Epithelial cell of esophagus (primary cell): ENCODE data around the gene CIRBP.

Experiments used
- DNase-seq: peaks from one replicate; pipeline ENCODE4 v3.0.0; 2010; ENCODE audit warnings: low read depth
- H3K4me3 ChIP-seq: 2 replicates; pipeline ENCODE4 v1.5.1; 2011; ENCODE audit warnings: mild to moderate bottlenecking, low read length, control low read depth
- TF ChIP-seq, protein P1 (sequence below): IDR thresholded peaks from 2 replicates; pipeline ENCODE4 v1.5.1; 2011; ENCODE audit warnings: low read depth, mild to moderate bottlenecking, low read length, control low read depth, inconsistent platforms; ENCODE audit not compliant: insufficient read depth; ENCODE audit errors: missing control alignments

CIRBP gene

DNA sequence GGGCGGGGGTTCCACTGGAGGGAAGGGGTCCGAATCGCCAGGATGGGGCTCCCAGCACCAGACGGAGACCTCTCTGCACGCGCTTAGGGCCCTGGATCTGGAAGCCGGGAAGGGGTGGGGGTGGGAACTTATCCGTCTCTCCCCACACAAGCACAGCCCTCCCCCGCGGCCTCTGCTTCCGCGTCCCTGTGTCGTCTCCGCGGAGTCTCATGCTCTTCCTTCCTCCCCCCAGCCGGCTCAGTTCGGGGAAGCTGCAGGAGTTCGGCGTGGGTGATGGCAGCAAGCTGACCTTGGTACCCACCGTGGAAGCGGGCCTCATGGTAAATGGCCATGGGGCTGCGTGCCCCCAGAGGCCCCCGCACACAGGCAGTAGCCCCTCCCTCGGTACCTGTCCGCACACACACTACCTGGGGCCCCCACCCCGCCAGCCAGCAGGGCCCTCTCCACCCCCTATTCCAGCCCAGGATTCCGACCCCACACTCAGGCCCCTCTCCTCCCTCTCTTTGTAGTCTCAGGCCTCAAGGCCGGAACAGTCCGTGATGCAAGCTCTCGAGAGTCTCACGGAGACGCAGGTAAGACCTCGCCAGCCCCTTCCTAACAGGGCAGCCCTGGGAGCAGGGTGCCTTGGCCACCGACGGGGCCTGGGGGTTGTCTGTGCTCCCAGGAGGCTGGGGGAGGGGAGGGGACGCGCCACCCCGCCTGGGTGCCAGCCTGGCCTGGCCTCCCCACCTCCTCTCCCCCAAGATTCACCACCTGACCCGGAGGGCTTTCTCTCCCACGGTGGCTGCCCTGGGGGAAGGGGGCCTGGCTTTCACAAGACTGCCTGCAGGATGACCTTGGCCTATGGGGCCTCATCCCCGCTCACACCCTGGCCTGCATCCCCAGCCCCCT, 17.6 kb upstream of the CIRBP start:
- TF ChIP-seq, protein P1, sequence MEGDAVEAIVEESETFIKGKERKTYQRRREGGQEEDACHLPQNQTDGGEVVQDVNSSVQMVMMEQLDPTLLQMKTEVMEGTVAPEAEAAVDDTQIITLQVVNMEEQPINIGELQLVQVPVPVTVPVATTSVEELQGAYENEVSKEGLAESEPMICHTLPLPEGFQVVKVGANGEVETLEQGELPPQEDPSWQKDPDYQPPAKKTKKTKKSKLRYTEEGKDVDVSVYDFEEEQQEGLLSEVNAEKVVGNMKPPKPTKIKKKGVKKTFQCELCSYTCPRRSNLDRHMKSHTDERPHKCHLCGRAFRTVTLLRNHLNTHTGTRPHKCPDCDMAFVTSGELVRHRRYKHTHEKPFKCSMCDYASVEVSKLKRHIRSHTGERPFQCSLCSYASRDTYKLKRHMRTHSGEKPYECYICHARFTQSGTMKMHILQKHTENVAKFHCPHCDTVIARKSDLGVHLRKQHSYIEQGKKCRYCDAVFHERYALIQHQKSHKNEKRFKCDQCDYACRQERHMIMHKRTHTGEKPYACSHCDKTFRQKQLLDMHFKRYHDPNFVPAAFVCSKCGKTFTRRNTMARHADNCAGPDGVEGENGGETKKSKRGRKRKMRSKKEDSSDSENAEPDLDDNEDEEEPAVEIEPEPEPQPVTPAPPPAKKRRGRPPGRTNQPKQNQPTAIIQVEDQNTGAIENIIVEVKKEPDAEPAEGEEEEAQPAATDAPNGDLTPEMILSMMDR, result no peak
- peak overlapping the region; percentile 75 for H3K4me3 ChIP-seq
- peak; percentile 64 for DNase-seq

DNA sequence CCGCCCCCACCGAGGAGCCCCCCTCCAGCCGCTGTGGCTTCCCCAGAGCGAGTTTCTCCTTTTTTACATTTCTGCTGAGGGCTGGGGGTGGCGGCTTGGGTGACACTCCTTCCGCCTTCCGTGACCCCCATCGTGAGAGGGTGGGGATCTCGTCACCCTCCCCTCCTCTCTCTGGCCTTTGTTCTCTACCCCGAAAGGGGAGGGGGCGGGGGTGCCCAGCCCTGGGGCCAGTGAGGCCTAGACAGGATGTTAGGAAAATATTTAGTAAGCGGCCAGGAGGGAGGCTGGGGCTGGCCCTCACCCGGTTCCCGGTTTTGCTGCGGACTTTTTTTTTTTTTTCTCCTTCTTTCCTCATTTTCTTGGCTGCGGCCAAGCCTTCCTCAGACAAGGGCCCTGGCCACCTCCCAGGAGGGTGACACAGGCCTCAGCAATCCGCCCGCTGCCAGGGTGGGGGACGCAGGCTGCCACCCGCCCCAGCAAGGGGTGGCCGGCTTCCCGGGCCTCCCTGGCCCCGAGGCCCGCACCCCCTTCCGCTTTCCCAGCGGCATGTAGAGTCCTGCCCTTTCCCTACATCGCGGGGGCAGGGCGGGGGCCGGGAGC, 16.8 kb upstream of the CIRBP start:
- DNase-seq, result peak; percentile 96
- TF ChIP-seq, protein P1, result no peak
- H3K4me3 ChIP-seq, result peak overlapping the region; percentile 75

DNA sequence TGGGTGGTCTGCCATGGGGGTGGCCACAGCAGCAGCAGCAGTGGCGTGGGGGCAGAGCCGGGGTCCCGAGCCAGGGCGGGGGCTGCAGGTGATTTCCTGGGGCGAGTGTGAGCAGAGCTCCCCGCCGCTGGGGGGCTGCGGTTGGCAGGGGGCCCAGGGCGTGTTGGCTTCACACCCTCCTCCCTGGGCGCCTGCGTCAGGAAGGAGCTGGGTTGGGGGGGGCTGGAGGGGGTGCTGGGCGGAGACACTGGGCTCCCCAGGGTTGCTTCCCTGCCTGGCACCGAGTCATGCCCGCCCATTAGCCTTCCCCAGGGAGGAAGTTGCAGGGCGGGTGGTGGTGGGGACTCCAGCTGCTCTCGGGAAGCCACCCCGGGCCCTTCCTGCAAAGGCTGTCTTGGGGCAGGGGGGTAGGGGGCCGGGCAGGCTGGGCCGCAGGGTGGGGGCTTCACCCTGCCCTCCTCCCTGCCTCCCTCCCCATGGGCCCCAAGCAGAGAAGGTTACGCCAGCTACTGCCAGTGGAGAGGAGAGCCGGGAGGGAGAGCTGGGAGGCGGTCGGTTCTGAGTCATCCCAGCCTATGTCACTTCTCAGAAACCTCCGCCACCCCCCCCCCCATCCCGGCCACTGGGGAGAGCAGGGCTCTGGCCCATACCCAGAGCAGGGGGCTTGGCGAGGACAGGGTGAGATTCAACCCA, 16.2 kb upstream of the CIRBP start:
- DNase-seq, result peak; percentile 96
- TF ChIP-seq, protein P1, result no peak
- peak overlapping the region; percentile 75 for H3K4me3 ChIP-seq

DNA sequence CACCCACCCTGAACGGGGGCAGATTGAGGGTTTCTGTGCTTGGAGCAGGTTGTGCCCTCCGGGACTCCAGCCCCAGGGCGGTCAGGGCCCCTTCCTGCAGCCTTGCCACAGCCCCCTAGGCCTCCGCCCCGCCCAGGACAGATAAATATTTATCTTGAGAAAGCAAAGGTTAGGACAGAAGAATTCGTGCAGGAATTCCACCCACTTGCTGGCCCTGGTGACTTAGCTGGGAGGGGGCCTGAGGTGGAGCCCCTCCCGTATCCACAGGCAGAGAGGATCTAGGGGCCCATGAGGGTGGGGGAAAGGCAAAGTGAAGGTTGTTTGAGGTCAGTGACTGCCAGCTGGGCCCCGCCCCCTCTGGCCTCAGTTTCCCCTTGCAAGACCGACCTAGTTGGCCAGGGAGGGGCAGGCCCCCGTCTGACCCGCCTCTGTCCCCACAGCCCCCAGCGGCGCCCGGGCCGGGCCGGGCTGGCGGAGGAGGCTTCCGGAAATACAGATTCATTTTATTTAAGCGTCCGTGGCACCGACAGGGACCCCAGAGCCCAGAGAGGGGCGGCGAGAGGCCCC, 15.5 kb upstream of the CIRBP start:
- no peak for DNase-seq
- TF ChIP-seq, protein P1, result no peak
- H3K4me3 ChIP-seq, result peak overlapping the region; percentile 32

DNA sequence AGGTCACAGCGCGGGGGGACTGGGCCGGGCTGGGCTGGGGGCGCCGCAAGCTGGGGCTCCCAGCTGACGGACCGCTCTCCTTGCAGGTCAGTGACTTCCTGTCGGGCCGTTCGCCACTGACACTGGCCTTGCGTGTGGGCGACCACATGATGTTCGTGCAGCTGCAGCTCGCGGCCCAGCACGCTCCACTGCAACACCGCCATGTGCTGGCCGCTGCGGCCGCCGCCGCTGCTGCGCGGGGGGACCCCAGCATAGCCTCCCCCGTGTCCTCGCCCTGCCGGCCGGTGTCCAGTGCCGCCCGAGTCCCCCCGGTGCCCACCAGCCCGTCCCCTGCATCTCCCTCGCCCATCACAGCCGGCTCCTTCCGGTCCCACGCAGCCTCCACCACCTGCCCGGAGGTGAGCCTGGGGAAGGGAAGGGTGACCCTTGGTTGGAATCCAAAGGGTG, 15.0 kb upstream of the CIRBP start:
- DNase-seq, result no peak
- TF ChIP-seq, protein P1, result no peak

DNA sequence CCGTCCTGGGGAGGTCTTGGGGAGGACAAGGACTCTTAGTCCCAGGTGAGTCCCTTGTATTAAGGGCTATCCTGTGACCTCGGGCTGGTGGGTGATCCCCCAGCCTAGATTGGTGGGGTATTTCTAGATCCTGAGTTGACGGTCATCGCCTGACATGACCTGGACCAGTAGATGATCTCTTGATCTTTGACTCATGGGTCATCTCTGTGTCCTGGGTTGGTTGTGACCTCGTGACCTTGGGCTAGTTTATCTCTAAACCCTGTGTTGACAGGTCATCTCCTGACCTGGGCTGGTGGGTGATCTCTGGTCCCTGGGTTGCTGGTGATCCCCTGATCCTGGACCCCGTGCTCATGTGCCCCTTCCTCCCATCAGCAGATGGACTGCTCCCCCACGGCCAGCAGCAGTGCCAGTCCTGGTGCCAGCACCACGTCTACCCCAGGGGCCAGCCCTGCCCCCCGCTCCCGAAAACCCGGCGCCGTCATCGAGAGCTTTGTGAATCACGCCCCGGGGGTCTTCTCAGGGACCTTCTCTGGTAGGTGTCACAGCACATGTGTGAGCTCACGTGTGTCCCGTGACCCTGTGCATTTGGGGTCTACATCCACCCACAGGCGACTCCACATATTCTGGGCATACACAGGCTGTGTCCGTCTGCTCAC, 14.5 kb upstream of the CIRBP start:
- TF ChIP-seq, protein P1, result no peak
- no peak overlapping the region for H3K4me3 ChIP-seq
- no peak for DNase-seq

More for the DNA sequence above, 15.0 kb upstream of the CIRBP start:
- no peak overlapping the region for H3K4me3 ChIP-seq
